GM21717 (cell line): Measurements from ENCODE around the gene ARHGEF38.
"Not testable (repeated sequence)": the region's sequence is repeated elsewhere in the genome, so short reads cannot be mapped to it uniquely, and the experiment has no call there.

Experiments
- ATAC-seq: cut with Tn5 transposase; IDR thresholded peaks from one replicate; pipeline ENCODE4 v1.9.1; 2021; ENCODE audit warnings: mild to moderate bottlenecking, moderate library complexity; ENCODE audit not compliant: unreplicated experiment

ARHGEF38 gene

DNA sequence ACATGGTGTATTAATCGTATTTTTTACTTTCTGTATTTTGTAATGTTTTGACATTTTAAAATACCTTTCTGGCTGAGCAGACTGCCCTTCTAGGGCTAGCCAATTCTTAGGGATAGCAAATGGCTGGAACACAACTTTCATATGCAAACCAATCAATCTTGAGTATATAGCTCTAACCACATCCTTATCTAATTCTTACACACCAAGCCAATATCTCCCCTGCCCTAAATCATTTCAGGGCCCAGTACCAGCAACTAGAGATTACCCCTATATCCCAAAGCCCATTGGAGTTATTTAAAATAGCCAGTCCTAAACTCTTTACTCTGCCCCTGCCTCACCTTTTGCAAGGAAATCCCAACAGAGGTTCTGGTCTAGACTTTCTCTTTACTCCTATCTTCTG lies 97.8 kb downstream of the ARHGEF38 start:
- no peak for ATAC-seq

DNA sequence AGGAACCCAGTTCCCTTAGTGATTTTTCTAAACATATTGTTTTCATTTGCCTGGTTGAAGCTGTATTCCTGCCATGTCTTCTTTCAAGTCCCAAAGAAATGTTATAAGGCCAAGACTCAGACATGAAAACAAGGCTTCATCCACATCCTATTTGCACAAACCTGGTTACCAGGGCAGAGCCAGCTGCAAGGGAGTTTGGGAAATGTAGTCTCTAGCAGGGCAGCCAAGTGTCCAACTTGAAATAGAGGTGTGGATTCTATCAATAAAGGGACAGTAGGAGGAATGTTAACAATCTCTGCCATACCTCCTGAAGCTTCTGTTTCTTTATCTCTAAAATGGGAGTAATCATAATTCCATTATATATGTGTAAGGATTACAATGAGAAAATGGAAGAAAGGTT lies 99.5 kb downstream of the ARHGEF38 start:
- ATAC-seq, result no peak

GRCh38 chr4:105652286-105652888 lies 100.0 kb downstream of the ARHGEF38 start:
- no peak for ATAC-seq

GRCh38 chr4:105657117-105657765 lies 104.8 kb downstream of the ARHGEF38 start:
- no peak for ATAC-seq

- ATAC-seq, result no peak
These were observed 106.8 kb downstream of the ARHGEF38 start for GRCh38 chr4:105659190-105659589.

GRCh38 chr4:105661028-105661427 lies 108.6 kb downstream of the ARHGEF38 start:
- no peak for ATAC-seq

DNA sequence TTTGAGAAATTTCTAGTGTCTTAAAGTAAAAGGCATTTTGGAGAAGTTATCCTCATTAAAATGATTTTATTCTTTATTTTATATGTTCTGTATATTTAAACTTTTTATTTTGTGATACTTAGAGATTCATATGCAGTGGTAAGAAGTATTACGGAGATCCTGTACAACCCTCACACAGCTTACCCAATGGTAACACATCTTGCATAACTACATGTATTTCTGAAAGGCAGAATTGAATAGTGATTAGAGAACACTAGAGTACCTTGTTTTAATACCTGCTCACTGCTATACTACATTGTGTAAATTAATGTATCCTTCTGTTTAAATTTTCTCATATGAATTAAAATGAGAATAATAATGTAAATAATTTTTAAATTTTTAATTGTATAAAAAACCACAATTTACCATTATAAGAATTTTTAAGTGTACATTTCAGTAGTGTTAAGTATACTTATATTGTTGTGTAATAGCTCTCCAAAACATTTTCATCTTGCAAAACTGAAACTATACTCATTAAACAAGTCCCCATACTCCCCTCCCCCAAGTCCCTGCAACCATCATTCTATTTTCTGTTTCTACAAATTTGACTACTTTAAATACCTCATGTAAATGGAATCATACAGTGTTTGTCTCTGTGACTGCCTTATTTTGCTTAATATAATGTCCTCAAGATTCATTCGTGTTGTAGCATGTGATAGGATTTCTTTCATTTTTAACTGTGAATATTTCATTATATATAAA lies 110.7 kb downstream of the ARHGEF38 start:
- no peak for ATAC-seq

GRCh38 chr4:105666693-105667092 lies 114.3 kb downstream of the ARHGEF38 start:
- no peak for ATAC-seq

DNA sequence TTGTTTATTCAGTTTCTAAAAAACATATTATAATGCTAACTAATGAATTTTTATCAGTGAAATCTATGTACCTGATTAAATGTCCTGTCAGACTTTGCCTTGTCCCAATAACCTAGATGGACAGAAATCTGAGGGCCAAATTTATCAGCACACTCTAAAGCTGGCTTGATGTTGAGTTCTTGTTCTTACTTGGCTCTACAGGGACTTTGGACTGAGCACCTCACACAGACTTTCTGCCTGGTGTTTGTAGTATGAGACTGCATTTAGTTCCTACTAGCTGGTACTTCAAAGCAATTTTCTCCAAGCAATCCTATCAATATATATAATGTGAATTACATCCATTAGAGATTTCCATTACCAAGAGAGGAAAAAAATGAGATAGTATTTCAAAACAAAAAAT lies 118.3 kb downstream of the ARHGEF38 start:
- no peak for ATAC-seq

DNA sequence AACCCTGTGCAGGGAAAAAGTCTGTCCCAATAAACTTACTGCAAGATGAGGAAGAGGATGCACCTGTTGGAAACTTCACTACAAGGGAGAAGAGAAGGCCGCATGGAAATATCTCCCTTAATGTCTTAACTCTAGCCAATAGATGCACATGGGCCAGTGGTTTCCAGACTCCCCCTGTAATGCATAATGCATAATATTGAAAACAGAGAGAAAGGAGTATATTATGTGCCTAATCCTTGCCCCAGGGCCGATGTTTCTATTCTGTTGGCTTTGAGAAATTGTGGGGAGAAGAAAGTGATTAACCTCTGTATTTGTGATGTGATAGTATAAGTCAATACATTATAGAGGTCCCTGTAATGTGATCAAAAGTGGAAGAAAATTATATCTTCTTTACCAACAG lies 118.9 kb downstream of the ARHGEF38 start:
- ATAC-seq, result no peak

DNA sequence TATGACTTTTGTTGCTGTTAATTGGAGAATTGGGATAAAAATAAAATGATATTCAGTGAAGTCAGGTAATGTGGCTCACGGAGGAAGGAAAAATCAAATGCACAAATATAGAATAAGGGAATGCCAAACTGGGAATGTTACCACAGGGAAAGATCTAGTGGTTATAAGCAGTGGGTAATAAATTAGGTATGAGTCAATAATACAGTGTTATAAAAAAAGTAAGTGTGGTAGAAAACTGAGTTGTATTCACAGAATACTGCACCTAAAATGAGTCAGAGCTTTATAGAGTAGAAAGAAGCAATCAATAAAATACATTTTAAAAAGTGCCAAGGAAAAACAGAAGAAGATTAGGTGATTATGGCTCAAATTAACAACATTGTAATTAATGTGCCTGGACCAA lies 121.6 kb downstream of the ARHGEF38 start:
- no peak for ATAC-seq

- no peak for ATAC-seq
These were observed 125.3 kb downstream of the ARHGEF38 start for GRCh38 chr4:105677709-105678108.

DNA sequence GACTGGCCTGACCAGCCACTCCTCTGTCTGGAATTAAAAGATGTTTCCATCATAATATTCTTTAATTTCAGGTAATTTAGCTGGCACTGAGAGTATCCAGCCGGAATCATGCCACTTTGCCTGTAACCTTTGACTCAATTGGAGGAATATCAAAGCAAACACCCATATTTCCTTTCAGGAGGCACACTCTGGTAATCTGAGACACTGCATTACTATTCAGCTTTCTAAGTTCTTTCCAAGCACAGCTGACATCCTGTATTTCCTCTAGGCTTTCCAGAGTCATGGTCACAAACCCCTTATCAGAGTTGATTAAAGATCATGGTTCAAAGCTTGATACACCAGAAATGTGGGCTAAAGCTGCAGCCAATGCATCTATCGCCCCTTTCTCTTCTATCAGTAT lies 126.8 kb downstream of the ARHGEF38 start:
- ATAC-seq, result no peak

DNA sequence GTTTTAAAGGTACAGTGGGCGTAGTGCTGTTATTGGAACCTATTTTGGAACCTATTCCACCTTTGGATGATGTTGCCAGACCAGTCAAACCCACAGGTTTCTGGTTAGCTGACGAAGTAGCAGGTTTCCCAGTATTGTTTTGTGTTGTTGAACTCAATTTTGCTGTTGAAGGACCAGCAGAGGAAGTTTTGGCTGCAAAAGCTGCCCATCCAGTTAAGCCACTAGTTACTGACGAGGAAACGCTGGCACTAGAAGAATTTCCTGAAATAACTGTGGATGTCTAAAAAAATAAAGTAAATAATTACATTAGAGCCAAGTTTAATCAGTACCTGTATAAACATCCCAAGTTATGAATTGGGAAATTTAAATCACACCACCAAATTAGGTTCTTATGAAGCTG lies 130.6 kb downstream of the ARHGEF38 start:
- ATAC-seq, result no peak

GRCh38 chr4:105686571-105686970 lies 134.2 kb downstream of the ARHGEF38 start:
- ATAC-seq, result no peak

DNA sequence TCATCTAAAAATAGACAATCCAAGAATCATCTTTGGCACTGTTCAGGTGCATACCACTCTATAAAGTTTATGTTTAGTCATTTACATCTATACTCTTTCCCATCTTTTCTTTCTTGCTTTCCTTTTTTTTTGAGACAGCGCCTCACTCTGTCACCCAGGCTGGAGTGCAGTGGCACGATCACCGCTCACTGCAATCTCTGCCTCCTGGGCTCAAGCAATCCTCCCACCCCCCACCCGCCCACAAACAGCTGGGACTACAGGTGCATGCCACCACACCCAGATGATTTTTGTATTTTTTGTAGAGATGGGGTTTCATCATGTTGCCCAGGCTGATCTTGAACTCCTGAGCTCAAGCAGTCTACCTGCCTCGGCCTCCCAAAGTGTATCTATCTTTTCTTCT lies 142.4 kb downstream of the ARHGEF38 start:
- ATAC-seq, result not testable (repeated sequence)

DNA sequence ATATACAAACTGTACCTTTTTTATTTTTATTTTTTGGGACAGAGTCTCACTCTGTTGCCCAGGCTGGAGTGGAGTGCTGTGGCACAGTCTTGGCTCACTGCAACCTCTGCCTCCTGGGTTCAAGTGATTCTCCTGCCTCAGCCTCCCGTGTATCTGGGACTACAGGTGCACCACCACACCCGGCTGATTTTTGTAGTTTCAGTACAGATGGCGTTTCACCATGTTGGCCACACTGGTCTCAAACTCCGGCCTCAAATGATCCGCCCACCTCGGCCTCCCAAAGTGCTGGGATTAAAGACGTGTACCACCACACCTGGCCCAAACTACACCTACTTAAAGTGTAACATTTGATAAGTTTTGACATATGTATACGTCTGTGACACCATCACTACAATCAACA lies 143.4 kb downstream of the ARHGEF38 start:
- not testable (repeated sequence) for ATAC-seq

- ATAC-seq, result no peak
These were observed 146.2 kb downstream of the ARHGEF38 start for GRCh38 chr4:105698607-105699006.

- ATAC-seq, result no peak
These were observed 155.4 kb downstream of the ARHGEF38 start for GRCh38 chr4:105707782-105708180.

- ATAC-seq, result peak; percentile 79
These were observed 156.0 kb downstream of the ARHGEF38 start, which contains the start of the genes GSTCD and INTS12 for GRCh38 chr4:105708181-105709080. TSS of gene GSTCD (plus strand) at chr4:105708784. CDS start at chr4:105717614, 8,830 bp downstream. TSS of gene INTS12 (minus strand) at chr4:105708689. CDS start at chr4:105700005, 8,684 bp downstream.

GRCh38 chr4:105709081-105709450 lies 156.6 kb downstream of the ARHGEF38 start:
- ATAC-seq, result peak; percentile 36
